B cell (primary cell): ENCODE data around the gene MYRFL. TPM values are rescaled to one million over a fixed set of nuclear protein-coding genes. Genes with fewer than 3 reads are reported as not detected.

ENCODE experiments used
- ATAC-seq: fragments of 200-7000 bp; cut with Tn5 transposase; one replicate; pipeline ENCODE4 v1.10.0; 2021; ENCODE audit warnings: low read depth, mild to moderate bottlenecking, moderate number of reproducible peaks, moderate library complexity
- CTCF ChIA-PET: fragments of 350-600 bp; sonication (Branson Sonifier 250); formaldehyde crosslinking; loops from one replicate; lab custom pipeline; 2021; ENCODE audit warnings: antibody characterized with exemption, inconsistent platforms; lab: Charles Lee
- POLR2A ChIA-PET: fragments of 350-600 bp; sonication (Branson Sonifier 250); formaldehyde crosslinking; loops from one replicate; lab custom pipeline; 2021; ENCODE audit warnings: antibody characterized with exemption; lab: Charles Lee
- DNase-seq: peaks from one replicate; pipeline ENCODE4 v3.0.0; 2013
- H2AFZ ChIP-seq: 2 replicates; pipeline ENCODE4 v1.6.1; 2012; ENCODE audit warnings: mild to moderate bottlenecking, low read depth, low read length; ENCODE audit not compliant: insufficient read depth, poor library complexity, severe bottlenecking
- H3K27ac ChIP-seq, 2 donors: 1 replicate in 1 of 2; 2 replicates in 1 of 2; pipeline ENCODE4 v1.5.1; 2012 to 2013; ENCODE audit warnings: low read length in 2 of 2, mild to moderate bottlenecking in 2 of 2, moderate library complexity in 1 of 2
- H3K27me3 ChIP-seq, 4 experiments: fragments of 200-600 bp in 1 of 4; sonication (generic) in 1 of 4; replicated peaks in 1 of 4; 1 replicate in 2 of 4; 2 replicates in 2 of 4; pipeline versions ENCODE4 v1.6.1 to v1.7.0; 2013 to 2016; ENCODE audit warnings: low read length in 3 of 4, mild to moderate bottlenecking in 2 of 4, mixed read lengths in 1 of 4, moderate library complexity in 1 of 4; ENCODE audit not compliant: insufficient read depth in 4 of 4, control insufficient read depth in 3 of 4; ENCODE audit errors: control extremely low read depth in 1 of 4
- H3K36me3 ChIP-seq, 2 experiments: replicated peaks in 1 of 2; 1 replicate in 1 of 2; 2 replicates in 1 of 2; pipeline versions ENCODE4 v1.6.1 to v1.7.1; 2013; ENCODE audit warnings: low read length in 1 of 2; ENCODE audit not compliant: insufficient read depth in 2 of 2, control insufficient read depth in 1 of 2; ENCODE audit errors: control extremely low read depth in 1 of 2, extremely low read depth in 1 of 2
- H3K4me1 ChIP-seq, 2 donors: fragments of 200-600 bp in 1 of 2; sonication (generic) in 1 of 2; 1 replicate in 1 of 2; 2 replicates in 1 of 2; pipeline versions ENCODE4 v1.5.1 to v1.6.1; 2013 to 2017; ENCODE audit warnings: low read length in 2 of 2; ENCODE audit not compliant: control insufficient read depth in 2 of 2, insufficient read depth in 2 of 2
- H3K4me2 ChIP-seq: replicated peaks from 2 replicates; pipeline ENCODE3; 2012; ENCODE audit warnings: mild to moderate bottlenecking, low read depth, low read length; ENCODE audit not compliant: poor library complexity, severe bottlenecking
- H3K4me3 ChIP-seq, 5 experiments: fragments of 200-600 bp in 1 of 5; sonication (generic) in 1 of 5; 1 replicate in 3 of 5; 2 replicates in 2 of 5; pipeline versions ENCODE4 v1.5.1 to v1.7.0; 2011 to 2016; ENCODE audit warnings: low read length in 4 of 5, mild to moderate bottlenecking in 4 of 5, low read depth in 2 of 5, control low read depth in 1 of 5, moderate library complexity in 1 of 5; ENCODE audit not compliant: insufficient read depth in 1 of 5; ENCODE audit errors: control extremely low read depth in 1 of 5, extremely low read depth in 1 of 5
- H3K79me2 ChIP-seq: fragments of 200-600 bp; sonication (generic); one replicate; pipeline ENCODE4 v1.6.0; 2016; ENCODE audit warnings: low read length; ENCODE audit not compliant: control insufficient read depth, insufficient read depth
- H3K9ac ChIP-seq: fragments of 200-600 bp; sonication (generic); 2 replicates; pipeline ENCODE4 v1.6.1; 2017; ENCODE audit warnings: mild to moderate bottlenecking, low read length, moderate library complexity
- H3K9me3 ChIP-seq, 3 donors: one replicate each; pipeline versions ENCODE4 v1.6.1 to v1.7.1; 2013; ENCODE audit warnings: low read length in 2 of 3; ENCODE audit not compliant: control insufficient read depth in 2 of 3, insufficient read depth in 1 of 3; ENCODE audit errors: control extremely low read depth in 1 of 3
- H4K20me1 ChIP-seq: 2 replicates; pipeline ENCODE4 v1.6.0; 2012; ENCODE audit warnings: mild to moderate bottlenecking, low read length; ENCODE audit not compliant: insufficient read depth, control insufficient read depth, poor library complexity, severe bottlenecking
- H3K27ac Mint-ChIP-seq: one replicate; pipeline ENCODE4 v1.8.0; 2021; ENCODE audit warnings: mixed read lengths
- H3K27me3 Mint-ChIP-seq: one replicate; pipeline ENCODE4 v1.8.0; 2021; ENCODE audit warnings: mixed read lengths
- H3K4me1 Mint-ChIP-seq: one replicate; pipeline ENCODE4 v1.8.0; 2021; ENCODE audit warnings: mixed read lengths
- H3K4me3 Mint-ChIP-seq: one replicate; pipeline ENCODE4 v1.8.0; 2021; ENCODE audit warnings: mixed read lengths
- H3K9me3 Mint-ChIP-seq: one replicate; pipeline ENCODE4 v1.8.0; 2022; ENCODE audit warnings: mixed read lengths; ENCODE audit not compliant: insufficient read depth
- CTCF ChIP-seq: fragments of 200-600 bp; IDR thresholded peaks from one replicate; pipeline ENCODE4 v1.8.0; 2022; ENCODE audit warnings: antibody characterized with exemption, mild to moderate bottlenecking
- EZH2 ChIP-seq: IDR thresholded peaks from 2 replicates; pipeline ENCODE4 v1.6.1; 2012; ENCODE audit warnings: borderline replicate concordance, low read depth, mild to moderate bottlenecking, moderate library complexity, low read length; ENCODE audit not compliant: insufficient read depth, poor library complexity, severe bottlenecking
- WGBS: methylation state at CpG from one replicate; pipeline ENCODE4 v1.1.5; 2013; ENCODE audit warnings: missing lambda C conversion rate; ENCODE audit not compliant: insufficient coverage; 5-methylcytosine and 5-hydroxymethylcytosine counted together
- intact Hi-C: fragments of 100-400 bp; cut with micrococcal nuclease; formaldehyde crosslinking; loops from one replicate; pipeline ENCODE4 v1.10.0; 2022
- polyA plus RNA-seq: library from polyadenylated mRNA; depleted of rRNA; stranded (reverse); fragments of >200 nt; gene quantifications from 2 replicates; pipeline ENCODE4 v1.2.3, GENCODE V29; 2012
- total RNA-seq, 2 donors: library from RNA; stranded (reverse); fragments of 120-200 nt in 1 of 2; gene quantifications; 1 replicate in 1 of 2; 2 replicates in 1 of 2; pipeline versions ENCODE4 v1.2.3 to v1.2.4, GENCODE V29; 2013 to 2022

Gene MYRFL
- total and polyA plus RNA-seq, 2 donors (not counting 1 experiment from before 2014, with no cell fraction given): 0.28 TPM; not detected in 1

GRCh38 chr12:69913526-69913925, 88.5 kb downstream of the MYRFL start:
- peaks cover 0 to 4% of the 10 kb centered on the region in 2 donors for H3K4me1 ChIP-seq
- no peak for ATAC-seq
- Mint-ChIP-seq H3K27me3 (no peaks in the 10 kb centered on the region), H3K9me3 (no peaks in the 10 kb centered on the region), H3K4me3 (no peak overlapping the region), H3K27ac (no peak overlapping the region), H3K4me1 (no peaks in the 10 kb centered on the region)
- H3K9ac ChIP-seq: no peak overlapping the region
- intact Hi-C loops: no loop called here
- no peaks in the 10 kb centered on the region for H4K20me1 ChIP-seq
- DNase-seq: no peak
- H3K27me3 ChIP-seq: no peaks in the 10 kb centered on the region
- ChIA-PET CTCF (no interaction called here), POLR2A (no interaction called here)
- no peak overlapping the region for H3K4me3 ChIP-seq
- no peak overlapping the region for H3K4me2 ChIP-seq
- no peaks in the 10 kb centered on the region for H3K9me3 ChIP-seq
- no peak overlapping the region for H2AFZ ChIP-seq
- TF ChIP-seq CTCF: no peak
- TF ChIP-seq EZH2: no peak
- H3K36me3 ChIP-seq: no peaks in the 10 kb centered on the region
- H3K27ac ChIP-seq: no peak overlapping the region
- WGBS: no CpG with 5 or more reads among the region's 3 CpGs
- H3K79me2 ChIP-seq: no peaks in the 10 kb centered on the region

DNA sequence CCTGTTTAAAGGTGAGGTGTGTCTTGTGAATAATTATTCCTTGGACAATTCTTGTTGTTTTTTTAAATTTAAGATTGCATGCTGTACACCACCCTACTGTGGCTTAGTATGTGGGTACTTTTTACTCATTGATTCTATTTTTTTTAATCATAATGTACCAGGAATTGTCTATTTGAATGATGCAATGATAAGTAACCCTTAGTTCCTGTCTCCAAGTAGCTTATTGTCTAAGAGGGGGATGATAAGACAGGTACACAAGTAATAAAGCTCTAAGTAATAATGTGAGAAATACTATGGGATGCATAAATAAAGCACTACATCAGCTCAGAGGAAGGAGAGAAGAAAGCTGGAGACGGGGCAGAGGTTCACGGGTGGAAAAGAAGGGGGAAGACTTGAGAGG, 90.9 kb downstream of the MYRFL start:
- CTCF ChIA-PET: no interaction called here
- intact Hi-C loops: no loop called here

More for the DNA sequence above, 90.9 kb downstream of the MYRFL start:
- no peaks in the 10 kb centered on the region for H3K36me3 ChIP-seq
- no peaks in the 10 kb centered on the region for H3K9me3 ChIP-seq
- TF ChIP-seq EZH2: no peak
- TF ChIP-seq CTCF: no peak
- no peak overlapping the region for H2AFZ ChIP-seq
- H3K27ac ChIP-seq: no peak overlapping the region
- Mint-ChIP-seq H3K9me3 (no peaks in the 10 kb centered on the region), H3K4me1 (no peaks in the 10 kb centered on the region), H3K27ac (no peak overlapping the region), H3K27me3 (no peaks in the 10 kb centered on the region), H3K4me3 (no peak overlapping the region)
- no peaks in the 10 kb centered on the region for H3K79me2 ChIP-seq
- POLR2A ChIA-PET: no interaction called here
- ATAC-seq (no peak), DNase-seq (no peak)
- H3K4me1 ChIP-seq: no peaks in the 10 kb centered on the region
- H3K4me2 ChIP-seq: no peak overlapping the region
- H3K4me3 ChIP-seq: no peak overlapping the region
- no peaks in the 10 kb centered on the region for H4K20me1 ChIP-seq
- no peak overlapping the region for H3K9ac ChIP-seq
- H3K27me3 ChIP-seq: no peaks in the 10 kb centered on the region
- no CpG with 5 or more reads among the region's 2 CpGs for WGBS
